Measurements from ENCODE around the gene AGPAT3.

Gene AGPAT3

GRCh38 chr21:43934116-43934515 lies 69.1 kb downstream of the AGPAT3 start:
- in situ Hi-C loops (cut with MboI; ENCODE audit: low sequenced_read_pairs), result no loop called here

DNA sequence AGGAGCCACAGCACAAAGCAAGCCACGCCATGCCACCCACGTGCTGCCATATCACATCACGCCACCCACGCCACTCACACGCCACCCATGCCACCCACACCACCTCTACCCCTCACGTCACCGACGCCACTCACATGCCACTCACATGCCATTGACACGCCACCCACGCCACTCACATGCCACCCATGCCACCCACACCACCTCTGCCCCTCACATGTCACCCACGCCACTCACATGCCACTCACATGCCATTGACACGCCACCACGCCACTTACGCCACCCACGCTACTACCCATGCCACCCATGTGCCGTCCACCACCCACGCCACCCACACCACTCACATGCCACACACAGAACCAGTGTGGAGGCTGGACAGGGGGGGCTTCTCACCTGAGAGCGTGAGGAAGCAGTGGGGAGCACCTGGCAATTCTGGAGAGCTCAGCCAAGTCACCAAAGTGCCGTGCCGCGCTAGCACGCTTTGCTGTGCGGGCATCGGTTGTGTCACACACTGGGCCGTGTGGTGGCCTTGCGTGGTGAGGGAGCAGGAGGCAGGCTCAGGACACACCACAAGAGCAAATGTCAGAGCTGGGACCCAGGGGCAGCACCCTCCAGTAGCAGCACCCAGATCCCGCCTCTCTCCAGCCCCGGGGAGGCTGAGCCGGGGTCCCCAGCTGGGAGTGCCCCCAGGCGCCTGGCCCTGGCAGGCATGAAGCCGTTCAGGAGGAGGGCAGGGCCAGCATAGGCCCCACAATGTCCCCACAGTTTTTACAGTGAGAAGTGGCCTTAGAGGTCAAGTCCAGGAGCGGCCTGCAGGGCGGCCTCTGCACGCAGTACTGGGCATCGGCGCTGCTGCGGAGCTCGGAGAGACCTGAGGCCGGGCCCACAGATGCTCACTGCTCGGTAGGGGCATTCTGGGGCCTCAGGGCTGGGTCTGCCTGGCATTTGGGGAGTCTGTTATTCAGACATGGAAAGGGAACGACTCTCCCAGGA lies 70.0 kb downstream of the AGPAT3 start:
- in situ Hi-C loops (cut with MboI; ENCODE audit: low sequenced_read_pairs), result no loop called here

- in situ Hi-C loops (cut with MboI; ENCODE audit: low sequenced_read_pairs), result no loop called here
Observed at GRCh38 chr21:43935711-43936110, 70.7 kb downstream of the AGPAT3 start.

GRCh38 chr21:43936247-43936967 lies 71.4 kb downstream of the AGPAT3 start:
- in situ Hi-C loops (cut with MboI; ENCODE audit: low sequenced_read_pairs), result no loop called here

DNA sequence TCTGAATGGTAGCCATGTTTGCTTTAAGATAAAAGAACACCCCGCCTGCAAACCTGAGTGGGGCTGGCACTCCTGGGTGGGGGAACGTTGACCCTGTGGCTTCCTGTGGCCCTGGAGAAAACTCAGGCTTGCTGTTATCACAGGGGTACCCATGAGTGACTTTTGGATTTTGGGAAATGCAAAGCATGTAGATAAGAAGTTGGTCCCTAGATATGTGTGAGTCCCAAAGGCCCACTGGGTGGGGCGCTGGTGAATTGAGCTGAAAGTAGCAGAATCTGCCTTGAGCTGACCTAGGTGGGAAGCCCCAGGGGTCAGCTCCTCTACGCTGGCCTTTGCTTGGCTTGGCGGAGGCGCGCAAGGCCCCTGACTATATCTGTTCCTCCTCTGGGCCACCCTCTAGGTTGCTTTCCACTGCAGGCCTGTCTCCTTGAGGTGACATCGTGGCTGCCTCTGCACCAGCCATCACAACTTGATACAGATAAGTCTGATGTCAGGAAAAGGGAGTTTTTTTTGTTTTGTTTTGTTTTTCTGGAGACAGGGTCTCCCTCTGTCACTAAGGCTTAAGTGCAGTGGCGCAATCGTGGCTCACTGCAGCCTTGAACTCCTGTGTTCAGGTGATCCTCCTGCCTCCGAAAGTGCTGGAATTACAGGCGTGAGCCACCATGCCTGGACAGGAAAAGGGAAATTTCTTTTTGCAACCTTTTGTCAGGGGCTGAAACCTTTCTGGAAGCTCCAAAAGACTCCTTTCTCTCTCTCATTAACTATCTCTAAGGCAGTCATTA lies 72.2 kb downstream of the AGPAT3 start:
- in situ Hi-C loops (cut with MboI; ENCODE audit: low sequenced_read_pairs), result no loop called here

DNA sequence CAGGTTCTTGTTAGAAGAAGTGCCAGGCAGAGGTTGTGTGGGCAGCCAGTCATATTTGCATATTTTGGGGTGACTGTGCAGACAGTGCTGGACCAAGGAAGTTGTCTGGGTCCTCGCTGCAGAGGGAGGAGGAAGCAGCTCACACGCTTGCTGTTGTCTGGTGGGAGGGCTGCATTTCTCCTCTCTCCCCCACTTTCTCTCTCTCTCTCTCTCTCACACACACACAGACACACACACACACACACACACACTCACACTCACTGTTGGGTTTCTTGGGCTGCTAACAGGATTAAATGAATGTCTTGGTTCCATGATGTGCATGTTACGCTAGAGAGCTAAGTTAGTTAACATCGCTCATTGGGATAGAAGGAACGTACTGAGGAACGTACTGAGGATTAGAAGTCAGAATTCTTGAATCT lies 72.9 kb downstream of the AGPAT3 start:
- in situ Hi-C loops (cut with MboI; ENCODE audit: low sequenced_read_pairs), result no loop called here

DNA sequence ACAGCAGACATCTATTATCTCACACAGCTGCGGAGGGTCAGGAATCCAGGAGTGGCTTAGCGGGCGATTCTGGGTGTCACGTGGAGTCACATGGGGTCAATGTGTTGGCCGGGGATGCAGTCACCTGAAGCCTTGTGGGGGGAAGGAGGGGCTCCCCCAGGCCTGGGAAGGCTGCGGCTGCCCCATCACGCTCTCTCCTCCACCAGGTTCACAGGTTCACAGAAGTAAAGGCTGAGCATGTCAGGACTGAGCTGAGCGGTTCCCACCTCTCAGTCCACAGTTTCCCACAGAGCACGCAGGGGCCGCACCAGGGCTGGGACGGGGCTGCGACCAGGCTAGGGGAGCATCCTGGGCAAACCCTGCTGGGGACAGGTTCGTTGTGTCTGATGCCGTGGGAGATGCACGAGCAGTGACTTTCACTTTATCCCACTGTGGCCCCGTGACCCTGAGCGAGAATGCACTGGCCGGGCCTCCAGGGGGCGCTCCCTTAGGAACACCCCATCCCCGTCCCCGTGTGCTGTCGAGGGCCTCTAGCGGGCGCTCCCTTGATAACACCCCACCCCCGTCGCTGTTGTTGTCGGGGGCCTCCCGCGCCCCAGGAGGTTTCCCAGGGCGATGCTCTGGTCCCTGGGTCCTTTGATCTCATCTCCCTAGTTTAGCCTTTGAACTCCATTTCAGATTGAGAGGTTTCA lies 73.9 kb downstream of the AGPAT3 start:
- in situ Hi-C loops (cut with MboI; ENCODE audit: low sequenced_read_pairs), result no loop called here

DNA sequence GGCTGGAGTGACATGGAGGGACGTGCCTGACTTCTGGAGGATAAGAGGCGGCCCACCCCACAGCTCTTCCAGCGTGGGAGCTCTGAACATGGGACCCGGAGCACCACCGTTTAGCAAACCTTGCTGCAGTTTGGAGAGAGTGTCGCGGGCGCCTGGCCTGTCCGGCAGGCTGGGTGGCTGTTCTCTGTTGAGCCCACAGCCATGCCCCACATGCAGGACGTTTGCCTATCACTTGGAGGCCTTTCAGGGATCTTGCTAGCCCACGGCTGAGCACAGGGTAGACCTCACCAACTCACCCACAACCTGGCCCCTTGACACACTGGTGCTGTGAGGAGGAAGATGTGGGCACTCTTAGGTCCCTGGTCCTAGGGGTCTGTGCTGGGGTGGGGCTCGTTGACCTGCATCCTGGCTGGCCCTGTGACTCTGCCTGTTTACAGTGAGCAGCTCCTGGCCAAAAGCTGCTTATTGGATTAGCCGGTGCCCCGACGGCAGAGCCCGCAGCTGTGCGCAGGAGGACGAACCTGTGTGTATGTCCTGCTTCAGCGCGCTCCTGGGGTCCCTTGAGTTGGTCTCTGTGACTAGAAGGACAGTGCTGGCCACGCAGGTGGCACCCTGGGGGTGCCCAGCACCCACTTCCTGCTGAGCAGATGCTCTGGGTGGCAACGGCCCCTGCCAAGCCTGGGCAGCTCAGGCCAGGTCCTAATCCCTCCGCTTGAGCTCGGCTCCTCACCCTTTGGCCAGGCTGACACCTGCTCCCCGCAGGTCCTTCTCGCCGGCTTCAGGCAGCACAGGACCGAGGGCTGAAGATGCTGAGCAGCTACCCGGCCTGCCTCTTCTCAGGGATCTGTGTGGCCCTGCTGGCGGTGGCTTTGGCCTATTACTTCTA lies 74.7 kb downstream of the AGPAT3 start:
- in situ Hi-C loops (cut with MboI; ENCODE audit: low sequenced_read_pairs), result no loop called here

DNA sequence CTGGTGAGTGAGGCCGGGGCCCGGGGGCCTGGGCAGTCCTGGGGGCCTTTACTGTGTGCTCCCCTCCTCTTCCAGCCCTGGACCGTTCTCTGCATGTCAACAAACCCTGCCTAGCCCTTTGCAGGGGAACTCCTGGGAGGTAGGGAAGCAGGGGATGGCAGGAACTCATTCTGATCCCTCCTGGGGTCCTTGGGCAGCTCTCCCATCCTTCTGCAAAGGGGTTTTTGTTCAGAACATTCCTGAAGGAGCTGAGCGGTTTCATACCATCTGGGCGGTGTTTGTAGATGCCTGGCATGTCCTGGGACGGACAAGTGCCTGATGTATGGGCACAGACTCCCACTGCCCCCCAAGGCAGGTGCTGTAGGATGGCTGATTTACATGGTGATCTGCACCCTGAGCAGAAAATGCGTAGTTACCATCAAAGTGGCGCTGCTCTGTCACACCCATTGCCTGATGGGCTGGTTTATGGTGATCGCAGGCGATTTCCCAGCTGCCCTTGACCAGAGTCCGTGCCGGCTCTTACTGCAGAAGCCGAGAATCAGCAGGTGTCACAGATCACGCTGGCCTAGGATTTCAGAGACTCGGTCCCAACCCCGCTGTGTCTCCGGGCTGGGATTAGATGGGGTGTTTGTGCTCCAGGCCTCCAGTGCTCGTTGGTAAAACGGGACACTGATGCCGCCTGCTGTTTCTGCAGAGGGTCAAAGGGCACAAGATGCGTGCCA lies 75.5 kb downstream of the AGPAT3 start:
- in situ Hi-C loops (cut with MboI; ENCODE audit: low sequenced_read_pairs), result no loop called here

DNA sequence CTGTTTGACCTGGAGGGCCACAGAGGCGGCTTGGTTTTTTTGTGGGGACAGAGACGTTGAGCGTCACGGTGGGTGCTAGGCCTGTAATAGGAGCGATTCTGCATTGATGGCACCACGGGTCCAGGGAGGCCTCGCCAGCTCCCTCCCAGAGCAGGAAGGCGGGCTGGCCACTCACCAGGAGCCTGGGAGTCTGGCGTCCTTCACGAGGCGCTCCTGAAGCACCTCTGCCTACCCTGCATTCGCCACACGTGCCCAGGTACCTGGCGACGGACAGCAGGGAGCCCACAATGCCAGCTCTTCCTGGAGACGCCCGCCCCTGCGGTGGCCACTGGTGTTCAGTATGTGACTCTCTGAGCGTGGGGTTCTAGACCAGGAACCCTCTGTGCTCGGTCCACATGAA lies 77.2 kb downstream of the AGPAT3 start:
- in situ Hi-C loops (cut with MboI; ENCODE audit: low sequenced_read_pairs), result no loop called here

GRCh38 chr21:43942621-43943020 lies 77.6 kb downstream of the AGPAT3 start:
- in situ Hi-C loops (cut with MboI; ENCODE audit: low sequenced_read_pairs), result no loop called here

GRCh38 chr21:43943512-43944077 lies 78.6 kb downstream of the AGPAT3 start:
- in situ Hi-C loops (cut with MboI; ENCODE audit: low sequenced_read_pairs), result no loop called here

DNA sequence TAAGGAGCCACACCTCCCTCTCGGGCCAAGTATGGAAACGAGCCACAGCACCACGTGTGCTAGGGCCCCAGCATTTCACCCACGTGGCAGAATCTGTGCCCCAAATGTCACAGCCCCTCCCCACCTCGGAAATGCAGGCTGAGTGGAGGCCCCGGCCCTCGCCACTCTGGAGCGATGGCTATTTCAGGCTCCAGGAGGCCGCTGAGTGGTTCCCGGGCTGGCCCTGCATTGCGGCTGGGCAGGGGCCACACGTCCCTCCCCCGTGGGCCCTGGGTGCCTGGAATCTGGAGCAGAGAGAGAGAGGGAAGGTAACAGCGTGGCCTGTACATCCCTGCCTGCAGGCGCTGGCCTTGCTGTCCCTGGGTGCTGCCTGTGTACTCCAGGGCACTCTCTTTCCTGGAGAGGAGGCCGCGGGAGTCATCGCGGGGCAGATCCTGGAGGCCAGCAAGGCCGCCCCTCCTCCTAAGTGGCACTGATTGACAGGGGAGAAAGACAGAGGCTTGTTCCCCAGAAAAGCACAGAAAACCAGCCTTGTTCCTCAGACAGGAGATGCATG lies 79.1 kb downstream of the AGPAT3 start:
- in situ Hi-C loops (cut with MboI; ENCODE audit: low sequenced_read_pairs), result no loop called here

DNA sequence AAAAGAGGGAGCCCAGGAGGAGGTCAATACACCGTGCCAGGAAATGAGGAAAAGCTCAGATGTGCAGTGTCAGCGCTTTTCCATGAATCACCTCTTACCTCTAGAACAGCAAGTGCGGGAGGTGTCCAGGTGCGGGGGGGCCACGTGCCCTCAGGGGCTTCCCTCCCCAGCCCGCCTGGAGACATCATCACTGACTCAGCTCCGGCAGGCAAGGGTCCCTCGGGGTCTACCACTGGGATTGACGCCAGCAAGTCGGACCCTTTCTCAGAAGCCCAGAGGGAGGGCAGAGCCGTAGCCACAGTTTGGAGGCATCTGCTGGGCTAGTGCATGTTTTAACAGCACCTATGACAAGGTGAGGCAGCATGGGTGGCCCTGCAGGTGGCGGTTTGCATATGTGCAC lies 79.7 kb downstream of the AGPAT3 start:
- in situ Hi-C loops (cut with MboI; ENCODE audit: low sequenced_read_pairs), result no loop called here

DNA sequence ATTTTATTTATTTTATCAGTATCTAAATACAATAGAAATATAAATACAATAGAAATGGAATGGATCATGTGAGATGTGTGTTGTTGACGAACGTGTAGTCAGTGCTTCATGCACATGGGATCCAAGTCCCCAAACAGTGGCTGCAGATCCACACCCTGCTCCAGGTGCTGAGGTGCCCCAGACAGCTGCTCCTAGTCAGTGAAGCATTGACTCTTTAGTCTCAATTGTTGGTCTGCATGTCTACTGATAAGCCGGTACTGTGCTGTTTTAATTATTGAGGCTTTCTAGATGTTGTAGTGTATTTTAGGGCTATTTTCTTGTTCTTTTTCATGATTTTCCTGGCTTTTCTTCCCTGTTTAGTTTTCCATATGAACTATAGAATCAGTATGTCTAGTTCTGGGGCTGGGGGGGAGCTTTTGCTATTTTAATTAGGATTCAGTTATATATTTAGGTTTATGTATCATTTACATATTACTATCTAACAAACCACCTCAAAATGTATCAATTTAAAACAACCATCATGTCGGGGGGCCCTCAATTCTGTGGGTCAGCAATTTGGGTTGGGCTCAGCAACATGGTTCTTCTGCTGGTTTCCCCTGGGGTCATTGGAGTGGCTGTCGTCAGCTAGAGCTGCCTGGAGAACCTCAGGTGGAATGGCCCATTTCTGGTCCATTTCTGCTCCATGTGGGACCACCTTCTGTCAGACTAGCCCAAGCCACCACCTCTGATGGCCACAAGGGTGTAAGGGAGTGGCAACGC lies 83.9 kb downstream of the AGPAT3 start:
- in situ Hi-C loops (cut with MboI; ENCODE audit: low sequenced_read_pairs), result no loop called here

GRCh38 chr21:43949499-43950208 lies 84.6 kb downstream of the AGPAT3 start:
- in situ Hi-C loops (cut with MboI; ENCODE audit: low sequenced_read_pairs), result no loop called here

GRCh38 chr21:43950481-43950880 lies 85.5 kb downstream of the AGPAT3 start:
- in situ Hi-C loops (cut with MboI; ENCODE audit: low sequenced_read_pairs), result no loop called here
